ENCODE data around the gene RIT1.

The RIT1 gene

DNA sequence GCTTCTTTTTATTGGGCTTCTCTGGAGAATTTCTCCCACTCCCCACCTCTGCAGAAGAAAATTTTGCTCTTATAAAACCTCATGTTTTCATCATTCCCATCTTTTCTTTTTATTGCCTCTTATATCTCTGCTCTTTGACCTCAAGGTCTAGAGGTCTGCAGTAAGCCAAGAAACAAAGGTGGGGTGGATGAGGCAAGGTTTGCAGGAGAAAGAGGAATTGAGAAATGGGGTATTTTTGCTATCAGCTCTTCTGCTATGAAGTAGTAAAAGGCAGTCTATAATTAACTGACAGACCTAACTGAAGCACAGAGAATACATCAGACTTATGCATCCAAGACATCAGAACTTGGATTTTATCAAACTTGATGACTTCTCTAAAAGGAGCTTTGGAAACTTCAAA, 28.9 kb downstream of the RIT1 start:
- Histone ChIP-seq H3K36me3 (ENCODE audit: insufficient read depth, low read length) (no peaks in the 10 kb centered on the region), H3K4me1 (ENCODE audit: insufficient read depth, low read length, severe bottlenecking) (peaks cover 34% of the 10 kb centered on the region), H3K4me3 (ENCODE audit: low read depth, low read length, poor library complexity, severe bottlenecking) (no peak overlapping the region), H3K27me3 (ENCODE audit: insufficient read depth, low read length) (no peaks in the 10 kb centered on the region), H2AFZ (ENCODE audit: low read length) (no peak overlapping the region), H3K9ac (ENCODE audit: low read length) (no peak overlapping the region), H3K79me2 (ENCODE audit: insufficient read depth, low read length) (no peaks in the 10 kb centered on the region), H3K4me2 (ENCODE audit: low read length) (peak overlapping the region; percentile 16; the same call in 1 of the 2 replicates), H3F3A (ENCODE audit: insufficient read depth, low read length) (no peaks in the 10 kb centered on the region), H3K9me3 (ENCODE audit: low read length) (no peaks in the 10 kb centered on the region), H3K9me2 (ENCODE audit: low read depth, low read length) (no peaks in the 10 kb centered on the region), H4K20me1 (ENCODE audit: insufficient read depth, low read length) (no peaks in the 10 kb centered on the region), H3K27ac (ENCODE audit: low read depth, low read length, poor library complexity, severe bottlenecking) (peak overlapping the region; percentile 52)
- TF ChIP-seq, protein P1, sequence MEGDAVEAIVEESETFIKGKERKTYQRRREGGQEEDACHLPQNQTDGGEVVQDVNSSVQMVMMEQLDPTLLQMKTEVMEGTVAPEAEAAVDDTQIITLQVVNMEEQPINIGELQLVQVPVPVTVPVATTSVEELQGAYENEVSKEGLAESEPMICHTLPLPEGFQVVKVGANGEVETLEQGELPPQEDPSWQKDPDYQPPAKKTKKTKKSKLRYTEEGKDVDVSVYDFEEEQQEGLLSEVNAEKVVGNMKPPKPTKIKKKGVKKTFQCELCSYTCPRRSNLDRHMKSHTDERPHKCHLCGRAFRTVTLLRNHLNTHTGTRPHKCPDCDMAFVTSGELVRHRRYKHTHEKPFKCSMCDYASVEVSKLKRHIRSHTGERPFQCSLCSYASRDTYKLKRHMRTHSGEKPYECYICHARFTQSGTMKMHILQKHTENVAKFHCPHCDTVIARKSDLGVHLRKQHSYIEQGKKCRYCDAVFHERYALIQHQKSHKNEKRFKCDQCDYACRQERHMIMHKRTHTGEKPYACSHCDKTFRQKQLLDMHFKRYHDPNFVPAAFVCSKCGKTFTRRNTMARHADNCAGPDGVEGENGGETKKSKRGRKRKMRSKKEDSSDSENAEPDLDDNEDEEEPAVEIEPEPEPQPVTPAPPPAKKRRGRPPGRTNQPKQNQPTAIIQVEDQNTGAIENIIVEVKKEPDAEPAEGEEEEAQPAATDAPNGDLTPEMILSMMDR (IDR thresholded peaks at IDR 0.05; ENCODE audit: low read length) = no peak
- TF ChIP-seq EZH2 (IDR thresholded peaks at IDR 0.05; ENCODE audit: borderline replicate concordance, low read length) = no peak

DNA sequence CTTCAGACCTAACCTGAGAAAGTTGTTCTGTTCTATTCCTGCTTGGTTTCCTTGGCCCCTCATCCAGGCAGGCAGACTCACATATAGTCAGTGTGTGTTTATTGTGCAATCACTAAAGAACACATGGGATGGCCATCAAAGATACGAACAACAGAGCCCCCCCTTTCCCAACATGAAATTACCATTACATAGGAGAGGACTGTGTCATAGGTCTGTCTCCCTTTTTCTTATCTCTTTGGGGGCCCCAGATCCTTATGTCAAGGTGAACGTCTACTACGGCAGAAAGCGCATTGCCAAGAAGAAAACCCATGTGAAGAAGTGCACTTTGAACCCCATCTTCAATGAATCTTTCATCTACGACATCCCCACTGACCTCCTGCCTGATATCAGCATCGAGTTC, 30.2 kb downstream of the RIT1 start:
- H3K27me3 ChIP-seq (ENCODE audit: insufficient read depth, low read length) = no peaks in the 10 kb centered on the region
- H3K27ac ChIP-seq (ENCODE audit: low read depth, low read length, poor library complexity, severe bottlenecking) = no peak overlapping the region
- no peak overlapping the region for H3K9ac ChIP-seq (ENCODE audit: low read length)
- H2AFZ ChIP-seq (ENCODE audit: low read length) = no peak overlapping the region
- no peak overlapping the region for H3K4me3 ChIP-seq (ENCODE audit: low read depth, low read length, poor library complexity, severe bottlenecking)
- no peaks in the 10 kb centered on the region for H4K20me1 ChIP-seq (ENCODE audit: insufficient read depth, low read length)
- no peaks in the 10 kb centered on the region for H3K79me2 ChIP-seq (ENCODE audit: insufficient read depth, low read length)
- H3K36me3 ChIP-seq (ENCODE audit: insufficient read depth, low read length) = no peaks in the 10 kb centered on the region
- no peaks in the 10 kb centered on the region for H3K9me2 ChIP-seq (ENCODE audit: low read depth, low read length)
- peaks cover 34% of the 10 kb centered on the region for H3K4me1 ChIP-seq (ENCODE audit: insufficient read depth, low read length, severe bottlenecking)
- no peaks in the 10 kb centered on the region for H3K9me3 ChIP-seq (ENCODE audit: low read length)
- TF ChIP-seq, protein P1 (IDR thresholded peaks at IDR 0.05; ENCODE audit: low read length) = no peak
- no peak for TF ChIP-seq EZH2 (IDR thresholded peaks at IDR 0.05; ENCODE audit: borderline replicate concordance, low read length)
- no peaks in the 10 kb centered on the region for H3F3A ChIP-seq (ENCODE audit: insufficient read depth, low read length)
- H3K4me2 ChIP-seq (ENCODE audit: low read length) = no peak overlapping the region

DNA sequence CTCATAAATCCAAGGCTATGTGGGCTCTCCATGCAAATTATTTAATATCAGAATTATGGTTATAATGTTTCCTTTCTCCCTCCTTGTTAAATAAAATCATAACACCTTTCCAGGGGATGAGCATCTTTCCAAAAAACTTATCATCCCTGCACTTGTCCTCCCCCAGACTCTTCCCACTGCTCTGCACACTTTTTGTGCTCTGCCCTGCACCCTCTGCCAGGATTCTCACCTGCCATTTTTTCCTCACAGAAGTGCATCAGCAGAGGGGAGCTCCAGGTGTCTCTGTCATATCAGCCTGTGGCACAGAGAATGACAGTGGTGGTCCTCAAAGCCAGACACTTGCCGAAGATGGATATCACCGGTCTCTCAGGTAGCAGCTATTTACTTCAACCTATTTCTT, 30.9 kb downstream of the RIT1 start:
- H3F3A ChIP-seq (ENCODE audit: insufficient read depth, low read length) = no peaks in the 10 kb centered on the region
- H3K9ac ChIP-seq (ENCODE audit: low read length) = no peak overlapping the region
- H3K36me3 ChIP-seq (ENCODE audit: insufficient read depth, low read length) = no peaks in the 10 kb centered on the region
- no peaks in the 10 kb centered on the region for H3K9me2 ChIP-seq (ENCODE audit: low read depth, low read length)
- no peaks in the 10 kb centered on the region for H4K20me1 ChIP-seq (ENCODE audit: insufficient read depth, low read length)
- no peak overlapping the region for H2AFZ ChIP-seq (ENCODE audit: low read length)
- H3K4me2 ChIP-seq (ENCODE audit: low read length) = no peak overlapping the region
- H3K4me3 ChIP-seq (ENCODE audit: low read depth, low read length, poor library complexity, severe bottlenecking) = no peak overlapping the region
- no peaks in the 10 kb centered on the region for H3K9me3 ChIP-seq (ENCODE audit: low read length)
- H3K4me1 ChIP-seq (ENCODE audit: insufficient read depth, low read length, severe bottlenecking) = peaks cover 27% of the 10 kb centered on the region
- H3K27me3 ChIP-seq (ENCODE audit: insufficient read depth, low read length) = no peaks in the 10 kb centered on the region
- no peak for TF ChIP-seq EZH2 (IDR thresholded peaks at IDR 0.05; ENCODE audit: borderline replicate concordance, low read length)
- TF ChIP-seq, protein P1 (IDR thresholded peaks at IDR 0.05; ENCODE audit: low read length) = no peak
- no peak overlapping the region for H3K27ac ChIP-seq (ENCODE audit: low read depth, low read length, poor library complexity, severe bottlenecking)
- H3K79me2 ChIP-seq (ENCODE audit: insufficient read depth, low read length) = no peaks in the 10 kb centered on the region

All from OCI-LY1 (cell line).